GM12891 (cell line): Measurements from ENCODE around the gene PROM1.

Experiments used
- POLR2A ChIP-seq: IDR thresholded peaks from 2 replicates; pipeline ENCODE4 v1.6.1; 2011; ENCODE audit warnings: low read depth, low read length, control low read depth
- TAF1 ChIP-seq: IDR thresholded peaks from 2 replicates; pipeline ENCODE4 v1.6.1; 2011; ENCODE audit warnings: low read depth, low read length, control low read depth

- no peak for TF ChIP-seq TAF1
- TF ChIP-seq POLR2A, result no peak
These were observed 67.3 kb downstream of the PROM1 start for GRCh38 chr4:16016536-16016935.
